Endodermal cell (in vitro differentiated cells): ENCODE data around the gene ANP32A. TPM values are rescaled to one million over a fixed set of nuclear protein-coding genes. Genes with fewer than 3 reads are reported as not detected.
A peak's percentile ranks its signal among the peaks of the same experiment; 100 is the strongest.

ENCODE experiments used
- DNase-seq: peaks from one replicate; pipeline ENCODE4 v3.0.0-alpha.2; 2017
- H3K27ac ChIP-seq: 2 replicates; pipeline ENCODE4 v1.5.1; 2013; ENCODE audit warnings: mild to moderate bottlenecking, low read depth, low read length, moderate library complexity
- H3K27me3 ChIP-seq: 2 replicates; pipeline ENCODE4 v1.6.1; 2013; ENCODE audit warnings: mild to moderate bottlenecking, low read length, moderate library complexity; ENCODE audit not compliant: insufficient read depth, control insufficient read depth, poor library complexity, severe bottlenecking
- H3K36me3 ChIP-seq: 2 replicates; pipeline ENCODE4 v1.7.0; 2013; ENCODE audit warnings: mild to moderate bottlenecking, low read length, moderate library complexity; ENCODE audit not compliant: control insufficient read depth, insufficient read depth
- H3K4me1 ChIP-seq: one replicate; pipeline ENCODE4 v1.7.0; 2013; ENCODE audit warnings: low read length; ENCODE audit not compliant: control insufficient read depth, insufficient read depth
- H3K4me3 ChIP-seq: 2 replicates; pipeline ENCODE4 v1.5.1; 2013; ENCODE audit warnings: mild to moderate bottlenecking, low read length, moderate library complexity
- H3K9ac ChIP-seq: 2 replicates; pipeline ENCODE4 v1.6.1; 2013; ENCODE audit warnings: mild to moderate bottlenecking, low read length, moderate library complexity; ENCODE audit not compliant: poor library complexity, severe bottlenecking; ENCODE audit errors: extremely low read depth
- H3K9me3 ChIP-seq: 2 replicates; pipeline ENCODE4 v1.6.1; 2013; ENCODE audit warnings: mild to moderate bottlenecking, low read length, moderate library complexity; ENCODE audit not compliant: control insufficient read depth
- H3K27ac Mint-ChIP-seq: 2 replicates; pipeline ENCODE4 v1.8.0; 2020; ENCODE audit warnings: mixed read lengths
- H3K27me3 Mint-ChIP-seq: 2 replicates; pipeline ENCODE4 v1.8.0; 2021; ENCODE audit warnings: mild to moderate bottlenecking, mixed read lengths; ENCODE audit not compliant: insufficient read depth
- H3K36me3 Mint-ChIP-seq: 2 replicates; pipeline ENCODE4 v1.8.0; 2020; ENCODE audit warnings: low read depth, mixed read lengths
- H3K4me1 Mint-ChIP-seq: 2 replicates; pipeline ENCODE4 v1.8.0; 2020; ENCODE audit warnings: mixed read lengths
- H3K4me3 Mint-ChIP-seq: 2 replicates; pipeline ENCODE4 v1.8.0; 2020; ENCODE audit warnings: mild to moderate bottlenecking, moderate library complexity, mixed read lengths
- H3K9me3 Mint-ChIP-seq: 2 replicates; pipeline ENCODE4 v1.8.0; 2020; ENCODE audit warnings: mild to moderate bottlenecking, mixed read lengths
- WGBS, 2 experiments: methylation state at CpG; one replicate each; pipeline versions ENCODE4 v1.1.5 to v1.1.7; 2013; ENCODE audit warnings: missing lambda C conversion rate in 2 of 2, mixed read lengths in 1 of 2; ENCODE audit not compliant: insufficient coverage in 1 of 2, insufficient read length in 1 of 2; 5-methylcytosine and 5-hydroxymethylcytosine counted together
- total RNA-seq, 2 donors: library from RNA; stranded (reverse); fragmentation: NEBNext Ultra II Directional in 1 of 2; extraction: Animal tissue kit (Norgen Biotek cat#: 25700) in 1 of 2; gene quantifications; 2 replicates in 1 of 2; 3 replicates in 1 of 2; pipeline ENCODE4 v1.2.1, GENCODE V29; 2021
- TF ChIP-seq, protein P1 (sequence below): fragments of 200-600 bp; sonication (generic); conservative IDR thresholded peaks from 2 replicates; pipeline ENCODE4 v1.5.0; 2021; ENCODE audit warnings: antibody characterized with exemption, mild to moderate bottlenecking

The ANP32A gene
- total RNA-seq, 2 donors from 2014 or later = 346 to 385 TPM

DNA sequence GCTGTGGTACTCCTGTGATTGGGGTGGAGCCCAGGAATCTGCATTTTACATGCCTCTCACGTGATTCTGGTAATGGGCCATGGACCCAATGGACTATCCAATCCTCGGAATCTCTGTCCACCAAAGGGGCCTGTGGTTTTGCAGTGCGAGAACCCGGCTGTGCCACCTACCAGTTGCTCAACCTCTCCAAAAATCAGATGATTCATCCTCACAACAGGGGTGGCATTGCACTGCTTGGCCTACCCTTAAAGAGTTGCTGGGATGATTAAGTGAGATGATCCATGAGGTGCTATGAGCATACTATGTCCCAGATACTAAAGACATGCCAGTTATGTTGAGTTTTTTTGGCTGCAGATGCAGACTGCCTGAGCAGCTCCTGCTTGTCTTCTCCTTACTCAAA lies 5.1 kb downstream of the ANP32A start:
- H3K9ac ChIP-seq = no peak overlapping the region
- no peak for DNase-seq
- H3K27me3 ChIP-seq = no peaks in the 10 kb centered on the region
- peaks cover 33% of the 10 kb centered on the region for H3K36me3 ChIP-seq
- peak overlapping the region; percentile 89 for H3K4me3 ChIP-seq
- peaks cover 49% of the 10 kb centered on the region for H3K4me1 Mint-ChIP-seq
- no peak overlapping the region for H3K27ac Mint-ChIP-seq
- no peaks in the 10 kb centered on the region for H3K9me3 Mint-ChIP-seq
- peaks cover 5% of the 10 kb centered on the region for H3K4me1 ChIP-seq
- H3K27ac ChIP-seq = no peak overlapping the region
- H3K27me3 Mint-ChIP-seq = no peaks in the 10 kb centered on the region
- TF ChIP-seq, protein P1, sequence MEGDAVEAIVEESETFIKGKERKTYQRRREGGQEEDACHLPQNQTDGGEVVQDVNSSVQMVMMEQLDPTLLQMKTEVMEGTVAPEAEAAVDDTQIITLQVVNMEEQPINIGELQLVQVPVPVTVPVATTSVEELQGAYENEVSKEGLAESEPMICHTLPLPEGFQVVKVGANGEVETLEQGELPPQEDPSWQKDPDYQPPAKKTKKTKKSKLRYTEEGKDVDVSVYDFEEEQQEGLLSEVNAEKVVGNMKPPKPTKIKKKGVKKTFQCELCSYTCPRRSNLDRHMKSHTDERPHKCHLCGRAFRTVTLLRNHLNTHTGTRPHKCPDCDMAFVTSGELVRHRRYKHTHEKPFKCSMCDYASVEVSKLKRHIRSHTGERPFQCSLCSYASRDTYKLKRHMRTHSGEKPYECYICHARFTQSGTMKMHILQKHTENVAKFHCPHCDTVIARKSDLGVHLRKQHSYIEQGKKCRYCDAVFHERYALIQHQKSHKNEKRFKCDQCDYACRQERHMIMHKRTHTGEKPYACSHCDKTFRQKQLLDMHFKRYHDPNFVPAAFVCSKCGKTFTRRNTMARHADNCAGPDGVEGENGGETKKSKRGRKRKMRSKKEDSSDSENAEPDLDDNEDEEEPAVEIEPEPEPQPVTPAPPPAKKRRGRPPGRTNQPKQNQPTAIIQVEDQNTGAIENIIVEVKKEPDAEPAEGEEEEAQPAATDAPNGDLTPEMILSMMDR = no peak
- peaks cover 12% of the 10 kb centered on the region for H3K36me3 Mint-ChIP-seq
- no peak overlapping the region for H3K4me3 Mint-ChIP-seq
- no peaks in the 10 kb centered on the region for H3K9me3 ChIP-seq
- 70 to 100% methylated on average over 3 to 4 of the region's 4 CpGs for WGBS, 2 experiments

DNA sequence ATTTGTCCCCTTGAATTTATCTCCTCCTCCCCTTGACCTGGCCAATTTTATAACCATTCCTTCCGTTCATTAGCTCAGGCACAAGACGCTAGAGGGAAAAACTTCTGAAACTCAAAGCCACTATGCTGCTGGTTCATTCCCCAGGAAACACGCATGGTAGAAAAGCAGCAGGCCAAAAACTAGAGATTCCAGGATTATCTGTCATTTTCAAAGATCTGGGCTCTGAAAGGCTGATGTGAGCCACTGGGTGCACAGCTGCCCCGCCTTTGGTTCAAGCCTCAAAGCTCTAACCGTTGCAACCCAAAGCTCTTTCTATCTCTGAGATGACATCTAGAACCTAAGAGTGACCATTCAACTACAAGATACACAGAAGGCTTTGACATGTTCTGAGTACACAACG lies 6.1 kb downstream of the ANP32A start:
- peaks cover 6% of the 10 kb centered on the region for H3K4me1 ChIP-seq
- Mint-ChIP-seq H3K27me3 (no peaks in the 10 kb centered on the region), H3K27ac (no peak overlapping the region), H3K4me1 (peaks cover 58% of the 10 kb centered on the region), H3K4me3 (no peak overlapping the region), H3K36me3 (peaks cover 20% of the 10 kb centered on the region), H3K9me3 (no peaks in the 10 kb centered on the region)
- H3K4me3 ChIP-seq = no peak overlapping the region
- TF ChIP-seq, protein P1 = no peak
- 94 to 98% methylated on average over 6 of the region's 6 CpGs for WGBS, 2 experiments
- H3K9ac ChIP-seq = no peak overlapping the region
- no peaks in the 10 kb centered on the region for H3K27me3 ChIP-seq
- no peaks in the 10 kb centered on the region for H3K9me3 ChIP-seq
- DNase-seq = no peak
- H3K36me3 ChIP-seq = peaks cover 42% of the 10 kb centered on the region
- H3K27ac ChIP-seq = no peak overlapping the region

DNA sequence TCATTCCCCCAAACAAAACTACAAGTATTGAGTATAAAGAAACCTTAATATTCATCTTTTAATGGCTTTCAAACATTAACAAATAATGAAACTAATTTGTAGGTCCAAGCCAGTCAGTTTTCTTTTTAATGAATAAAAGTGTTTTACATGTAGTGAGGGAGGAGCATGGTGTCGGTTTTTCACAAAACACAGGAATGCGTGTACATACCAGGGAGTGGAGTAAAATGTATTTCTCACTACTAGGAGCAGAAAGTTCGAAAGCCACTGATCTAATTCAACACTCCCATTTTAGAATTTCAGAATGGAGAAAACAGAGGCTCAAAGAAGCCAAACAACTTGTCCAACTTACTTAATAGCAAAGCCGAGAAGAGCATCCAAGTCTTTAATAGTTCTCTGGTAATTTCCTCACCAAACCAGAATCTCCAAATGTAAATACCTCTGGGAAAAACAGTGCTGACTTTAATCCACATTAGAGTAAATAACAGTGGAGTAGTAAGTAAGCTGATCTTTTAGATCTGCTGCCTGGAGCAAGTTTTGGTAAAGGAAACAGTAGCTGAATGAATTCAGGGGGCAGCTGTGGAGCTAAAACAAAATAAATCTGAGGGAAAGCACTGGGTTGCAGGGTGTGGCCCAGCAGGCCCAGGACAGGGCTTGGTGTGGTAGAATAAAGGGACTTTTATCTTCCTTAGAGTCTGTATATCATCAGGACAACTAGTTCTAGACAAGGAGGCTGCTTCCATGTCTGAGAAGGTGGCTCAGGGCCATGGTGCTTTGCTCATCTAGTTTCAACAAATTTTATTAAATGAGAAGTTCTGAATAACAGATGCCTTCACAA lies 7.9 kb downstream of the ANP32A start:
- no peaks in the 10 kb centered on the region for H3K27me3 Mint-ChIP-seq
- DNase-seq = no peak
- no peak overlapping the region for H3K27ac Mint-ChIP-seq
- H3K4me1 Mint-ChIP-seq = peaks cover 73% of the 10 kb centered on the region
- TF ChIP-seq, protein P1 = no peak
- H3K9me3 Mint-ChIP-seq = no peaks in the 10 kb centered on the region
- 52 to 70% methylated on average over 3 to 4 of the region's 4 CpGs for WGBS, 2 experiments
- H3K27me3 ChIP-seq = no peaks in the 10 kb centered on the region
- H3K36me3 ChIP-seq = peaks cover 50% of the 10 kb centered on the region
- peak overlapping the region; percentile 64 for H3K4me3 ChIP-seq
- peaks cover 8% of the 10 kb centered on the region for H3K4me1 ChIP-seq
- H3K4me3 Mint-ChIP-seq = no peak overlapping the region
- no peak overlapping the region for H3K27ac ChIP-seq
- peaks cover 29% of the 10 kb centered on the region for H3K36me3 Mint-ChIP-seq
- H3K9ac ChIP-seq = no peak overlapping the region
- no peaks in the 10 kb centered on the region for H3K9me3 ChIP-seq
